Stimulated activated naive B cell treated with anti-CD40 and anti-IgM and Interleukin-4, amounts not matched to agents 10 μg/mL and 1 μg/mL and 100 μg/mL, for 72 hours (primary cell): ENCODE results near the gene RGS6.

ENCODE experiments used
- ATAC-seq, 2 donors: fragments of 150-1000 bp; cut with Tn5 transposase; replicated peaks; 2 replicates each; pipeline ENCODE4 v1.10.0; 2021; ENCODE audit warnings: moderate library complexity in 1 of 2
- DNase-seq: peaks from one replicate; pipeline ENCODE4 v3.0.0; 2021
- H3K27ac Mint-ChIP-seq: one replicate; pipeline ENCODE4 v1.8.0; 2022; ENCODE audit warnings: mild to moderate bottlenecking, mixed read lengths
- H3K27me3 Mint-ChIP-seq, 2 donors: one replicate each; pipeline ENCODE4 v1.8.0; 2022; ENCODE audit warnings: mixed read lengths in 2 of 2
- H3K36me3 Mint-ChIP-seq, 2 donors: one replicate each; pipeline ENCODE4 v1.8.0; 2022; ENCODE audit warnings: mixed read lengths in 2 of 2, mild to moderate bottlenecking in 1 of 2
- H3K4me1 Mint-ChIP-seq, 2 donors: one replicate each; pipeline ENCODE4 v1.8.0; 2022; ENCODE audit warnings: mixed read lengths in 2 of 2, mild to moderate bottlenecking in 1 of 2
- H3K4me3 Mint-ChIP-seq, 2 donors: one replicate each; pipeline ENCODE4 v1.8.0; 2022; ENCODE audit warnings: mild to moderate bottlenecking in 2 of 2, mixed read lengths in 2 of 2, moderate library complexity in 1 of 2
- H3K9me3 Mint-ChIP-seq, 2 donors: one replicate each; pipeline ENCODE4 v1.8.0; 2022; ENCODE audit warnings: mixed read lengths in 2 of 2, mild to moderate bottlenecking in 1 of 2

Gene RGS6

DNA sequence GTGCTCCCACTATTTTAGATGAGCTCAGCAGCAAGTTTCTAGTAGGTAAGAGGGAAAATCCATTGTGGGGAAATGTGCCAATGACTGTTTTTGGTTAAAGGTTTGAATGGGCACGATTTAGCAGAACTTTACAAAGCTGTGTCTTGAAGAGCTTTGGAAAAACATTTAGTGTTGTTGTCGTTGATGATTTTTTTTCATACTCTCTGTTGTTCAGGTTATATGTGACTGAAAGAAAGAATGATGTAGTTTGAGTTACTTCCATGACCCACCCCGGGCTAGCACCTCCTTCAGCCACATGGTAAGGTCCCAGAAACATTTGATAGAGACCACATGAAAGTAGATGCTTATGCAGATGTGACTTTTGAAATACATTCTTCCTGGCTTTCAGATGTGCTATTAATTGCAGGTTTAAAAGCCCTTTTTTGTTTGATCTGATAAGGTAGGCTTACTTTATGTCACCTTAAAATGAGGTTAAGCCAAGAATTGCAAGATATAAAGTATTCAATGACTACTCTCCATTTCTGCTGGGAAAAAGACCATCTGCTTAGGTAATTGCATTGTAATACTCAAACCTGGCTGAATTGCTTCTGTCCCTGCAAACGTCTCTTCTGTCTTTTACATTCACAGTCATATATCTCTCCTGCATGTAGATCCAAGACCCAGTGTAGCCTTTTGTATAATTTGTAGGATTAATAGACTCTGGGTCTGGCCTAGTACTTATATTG, 250.6 kb downstream of the RGS6 start:
- no peaks in the 10 kb centered on the region for H3K36me3 Mint-ChIP-seq
- DNase-seq (no peak), ATAC-seq (no peak)
- peaks cover 16 to 24% of the 10 kb centered on the region in 2 donors for H3K27me3 Mint-ChIP-seq
- H3K4me1 Mint-ChIP-seq, result no peaks in the 10 kb centered on the region
- no peak overlapping the region for H3K4me3 Mint-ChIP-seq
- no peak overlapping the region for H3K27ac Mint-ChIP-seq
- H3K9me3 Mint-ChIP-seq, result peaks cover 5 to 11% of the 10 kb centered on the region in 2 donors

DNA sequence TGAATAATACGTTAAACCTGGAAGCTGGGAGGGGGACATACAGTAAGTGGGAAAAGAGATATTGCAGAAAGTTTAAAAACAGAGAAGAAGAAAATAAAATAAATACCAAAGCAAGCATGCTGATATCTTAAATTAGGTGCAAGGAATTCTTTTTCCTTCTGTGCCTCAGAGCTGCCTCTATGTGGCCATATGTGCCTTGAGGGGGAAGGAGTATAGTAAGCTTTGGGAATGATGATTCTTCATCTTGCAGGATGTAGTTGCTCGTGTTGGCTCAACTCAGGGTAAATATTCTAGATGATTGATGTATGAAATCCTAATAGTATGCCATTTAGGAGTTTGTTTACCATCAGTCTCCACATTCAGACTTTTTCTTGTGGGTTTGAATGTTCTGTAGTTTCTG, 251.4 kb downstream of the RGS6 start:
- Mint-ChIP-seq H3K4me1 (no peaks in the 10 kb centered on the region), H3K4me3 (no peak overlapping the region), H3K27ac (no peak overlapping the region), H3K9me3 (peaks cover 5 to 6% of the 10 kb centered on the region in 2 donors), H3K27me3 (peaks cover 10 to 22% of the 10 kb centered on the region in 2 donors), H3K36me3 (no peaks in the 10 kb centered on the region)
- ATAC-seq (no peak), DNase-seq (no peak)

DNA sequence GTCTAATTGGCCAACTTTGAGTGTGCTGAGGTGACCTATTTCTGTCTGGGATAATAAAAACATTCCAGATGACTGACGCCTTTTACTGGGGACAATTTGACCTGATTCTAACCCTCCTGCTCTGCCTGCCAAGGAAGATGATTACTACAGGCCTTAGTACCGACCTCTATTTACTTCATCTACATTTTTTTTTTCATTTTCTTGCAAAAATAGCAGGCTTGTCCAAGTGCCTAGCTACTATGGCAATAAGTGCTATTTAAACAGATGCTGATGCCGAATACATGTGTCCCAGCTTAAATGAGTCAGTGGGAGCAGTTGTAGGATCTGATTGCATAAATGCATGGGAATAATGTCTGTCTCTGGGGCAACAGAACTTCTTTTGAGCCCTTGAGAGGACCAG, 254.3 kb downstream of the RGS6 start:
- no peak for DNase-seq
- no peak overlapping the region for H3K27ac Mint-ChIP-seq
- H3K9me3 Mint-ChIP-seq, result no peaks in the 10 kb centered on the region
- no peaks in the 10 kb centered on the region for H3K4me1 Mint-ChIP-seq
- no peak overlapping the region for H3K4me3 Mint-ChIP-seq
- H3K27me3 Mint-ChIP-seq, result peaks cover 5 to 21% of the 10 kb centered on the region in 2 donors
- no peak for ATAC-seq
- no peaks in the 10 kb centered on the region for H3K36me3 Mint-ChIP-seq

DNA sequence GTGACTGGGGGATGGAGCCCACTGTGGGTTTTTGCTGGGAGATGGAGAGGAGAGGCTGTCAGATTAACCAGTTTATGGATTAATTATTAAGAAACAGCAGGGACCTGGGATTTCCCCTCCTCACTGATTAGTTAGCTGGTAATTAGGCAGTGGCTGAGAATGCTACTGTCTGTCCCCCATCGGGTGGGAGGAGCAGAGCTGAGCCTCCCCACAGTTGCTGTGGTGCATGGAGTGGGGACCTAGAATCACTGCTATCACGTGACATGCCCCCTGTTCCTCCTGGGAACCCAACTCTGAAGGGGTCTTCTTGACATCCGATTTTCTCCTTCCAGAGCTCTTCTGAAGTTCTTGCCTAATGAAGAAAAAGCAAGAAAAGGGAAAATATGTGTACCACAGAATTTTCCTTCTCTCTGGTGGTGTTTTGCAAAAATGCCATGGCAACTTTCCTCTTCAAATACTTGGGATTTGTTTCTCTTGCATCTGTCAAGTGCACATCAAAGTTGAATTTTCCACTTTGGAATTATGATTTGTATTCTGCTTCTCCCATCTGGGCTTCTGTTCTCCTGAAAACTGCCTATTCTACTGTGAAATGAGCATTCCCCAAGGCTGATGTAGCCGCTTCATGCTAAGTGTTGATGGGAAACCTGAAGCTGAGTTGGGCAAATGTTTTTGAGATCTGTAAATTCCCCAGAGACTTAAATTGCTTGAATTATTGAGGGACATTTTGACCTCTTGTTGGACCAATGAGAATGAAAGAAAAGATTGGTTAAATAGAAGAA, 264.2 kb downstream of the RGS6 start:
- Mint-ChIP-seq H3K4me3 (no peak overlapping the region), H3K9me3 (no peaks in the 10 kb centered on the region), H3K27ac (no peak overlapping the region), H3K36me3 (no peaks in the 10 kb centered on the region), H3K27me3 (peaks cover 12 to 13% of the 10 kb centered on the region in 2 donors), H3K4me1 (no peaks in the 10 kb centered on the region)
- DNase-seq (no peak), ATAC-seq (no peak)

DNA sequence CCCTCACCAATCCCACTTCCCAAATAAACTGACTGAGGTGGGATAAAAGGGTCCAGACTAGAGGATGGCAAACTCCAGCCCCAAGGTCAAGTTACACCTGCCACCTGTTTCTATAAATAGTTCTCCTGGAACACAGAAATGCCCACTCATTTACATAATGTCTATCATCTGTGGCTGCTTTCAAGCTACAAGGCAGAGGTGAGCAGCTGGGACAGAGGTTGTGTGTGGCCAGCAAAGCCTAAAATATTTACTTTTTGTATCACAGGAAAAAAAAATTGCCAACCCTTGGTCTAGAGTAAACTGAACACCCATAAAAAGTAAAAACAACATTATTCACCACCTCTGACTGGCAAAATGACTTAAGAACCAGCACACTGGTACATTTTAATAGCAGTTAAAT, 269.4 kb downstream of the RGS6 start:
- no peak overlapping the region for H3K27ac Mint-ChIP-seq
- H3K27me3 Mint-ChIP-seq, result peaks cover 8% of the 10 kb centered on the region in 2 donors
- no peak overlapping the region for H3K4me3 Mint-ChIP-seq
- no peaks in the 10 kb centered on the region for H3K36me3 Mint-ChIP-seq
- peaks cover 0 to 4% of the 10 kb centered on the region in 2 donors for H3K9me3 Mint-ChIP-seq
- ATAC-seq (no peak), DNase-seq (no peak)
- H3K4me1 Mint-ChIP-seq, result no peaks in the 10 kb centered on the region

DNA sequence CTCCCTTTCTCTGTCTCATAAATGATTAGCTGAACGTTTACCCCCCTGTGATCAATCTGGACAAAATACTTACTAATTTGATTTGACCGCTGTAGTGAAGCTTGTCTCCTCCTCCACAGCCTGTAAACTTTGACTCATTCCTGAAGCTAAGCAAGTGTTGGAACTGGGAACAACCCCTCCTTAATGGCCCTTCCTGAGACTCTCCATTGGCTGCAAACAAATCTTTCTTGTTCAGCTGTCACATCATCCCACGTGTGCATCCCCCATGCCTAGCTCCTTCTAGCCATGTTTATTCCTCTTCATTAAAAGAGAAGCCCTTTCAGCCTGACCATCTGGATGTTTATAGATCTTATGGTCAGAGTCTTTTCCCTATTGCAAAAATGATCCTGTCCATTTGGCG, 281.2 kb downstream of the RGS6 start:
- no peak overlapping the region for H3K4me3 Mint-ChIP-seq
- peaks cover 0 to 5% of the 10 kb centered on the region in 2 donors for H3K27me3 Mint-ChIP-seq
- H3K36me3 Mint-ChIP-seq, result no peaks in the 10 kb centered on the region

DNA sequence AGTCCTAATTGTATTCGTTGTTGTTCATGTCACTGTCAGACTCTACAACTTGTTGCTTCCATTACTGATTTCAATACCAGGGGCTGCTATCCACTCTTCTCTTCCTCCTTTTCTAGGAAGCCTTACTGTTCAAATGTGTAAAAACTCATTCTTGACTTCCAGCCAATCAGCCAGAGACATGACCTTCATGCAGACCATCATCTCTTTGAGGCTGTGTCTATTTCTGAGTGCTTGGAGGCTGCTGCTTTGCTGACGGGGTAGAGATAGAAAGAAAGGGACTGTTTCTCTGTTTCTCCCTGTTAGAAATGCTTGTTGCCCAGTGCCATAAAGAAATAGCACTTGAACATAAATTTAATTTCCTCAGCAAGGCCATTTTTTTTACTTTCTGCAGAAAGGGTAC, 282.9 kb downstream of the RGS6 start:
- H3K27ac Mint-ChIP-seq, result no peak overlapping the region
- ATAC-seq, result no peak
- no peak for DNase-seq

More for the DNA sequence above, 281.2 kb downstream of the RGS6 start:
- Mint-ChIP-seq H3K27ac (no peak overlapping the region), H3K4me1 (no peaks in the 10 kb centered on the region), H3K9me3 (peaks cover 0 to 2% of the 10 kb centered on the region in 2 donors)
- no peak for DNase-seq
- no peak for ATAC-seq

DNA sequence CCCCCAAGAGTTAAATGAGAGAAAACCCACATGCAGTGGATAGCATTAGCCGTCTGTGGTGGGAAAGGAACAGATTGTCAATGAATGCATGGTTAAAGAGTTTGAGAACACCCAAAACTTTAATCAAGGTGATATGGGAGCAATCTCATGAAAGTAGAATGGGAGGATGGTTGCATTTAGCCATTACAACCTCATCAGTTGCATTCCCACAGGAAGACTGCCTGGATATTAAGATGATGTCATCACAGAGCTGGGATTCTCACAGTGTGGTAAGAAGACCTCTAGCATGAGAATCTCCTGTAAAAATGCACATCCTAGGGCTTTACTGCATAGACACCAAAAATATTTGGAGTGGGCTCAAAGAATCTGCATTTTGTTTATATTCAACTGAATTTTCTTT, 284.9 kb downstream of the RGS6 start:
- Mint-ChIP-seq H3K4me1 (no peaks in the 10 kb centered on the region), H3K27ac (no peak overlapping the region), H3K9me3 (peaks cover 10 to 17% of the 10 kb centered on the region in 2 donors), H3K36me3 (peaks cover 0 to 6% of the 10 kb centered on the region in 2 donors), H3K27me3 (peaks cover 11 to 19% of the 10 kb centered on the region in 2 donors), H3K4me3 (no peak overlapping the region)
- ATAC-seq, result no peak
- DNase-seq, result no peak

More for the DNA sequence above, 282.9 kb downstream of the RGS6 start:
- H3K27me3 Mint-ChIP-seq, result peaks cover 4 to 7% of the 10 kb centered on the region in 2 donors
- no peaks in the 10 kb centered on the region for H3K4me1 Mint-ChIP-seq
- H3K36me3 Mint-ChIP-seq, result no peaks in the 10 kb centered on the region
- H3K4me3 Mint-ChIP-seq, result no peak overlapping the region
- H3K9me3 Mint-ChIP-seq, result peaks cover 0 to 2% of the 10 kb centered on the region in 2 donors

DNA sequence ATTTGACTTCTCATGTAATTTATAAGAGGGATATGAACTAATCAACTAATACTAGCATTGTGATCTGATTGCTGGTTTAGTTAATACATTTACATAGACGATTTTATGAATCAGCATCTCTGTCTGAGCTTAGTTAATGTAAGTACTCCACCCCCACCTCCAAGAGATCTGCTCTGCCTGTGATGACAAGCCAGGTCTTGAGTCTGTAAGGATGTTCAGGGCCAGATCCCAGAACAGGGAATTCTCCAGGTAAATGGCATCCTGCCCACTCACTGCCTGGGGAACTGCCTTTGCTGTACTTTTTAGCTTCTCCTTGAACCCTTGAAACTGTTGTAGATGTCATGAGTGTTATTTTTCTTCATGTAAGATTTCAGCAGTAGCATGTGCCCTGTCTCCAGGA, 289.8 kb downstream of the RGS6 start:
- ATAC-seq, result no peak
- peaks cover 10 to 16% of the 10 kb centered on the region in 2 donors for H3K9me3 Mint-ChIP-seq

DNA sequence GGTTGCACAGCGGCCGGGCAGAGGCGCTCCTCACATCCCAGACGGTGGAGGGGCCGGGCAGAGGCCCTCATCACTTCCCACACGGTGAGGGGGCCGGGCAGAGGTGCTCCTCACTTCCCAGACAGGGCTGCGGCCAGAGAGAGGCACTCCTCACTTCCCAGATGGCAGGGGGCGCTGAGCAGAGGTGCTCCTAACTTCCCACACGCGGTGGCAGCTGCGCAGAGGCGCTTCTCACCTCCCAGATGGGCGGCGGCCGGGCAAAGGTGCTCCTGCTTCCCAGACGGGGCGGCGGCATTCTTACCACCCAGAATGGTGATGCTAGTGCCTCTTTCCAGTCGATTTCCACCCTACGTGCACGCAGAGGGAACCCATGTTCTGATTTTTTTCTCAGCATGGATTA, 304.4 kb downstream of the RGS6 start:
- H3K36me3 Mint-ChIP-seq, result no peaks in the 10 kb centered on the region
- peaks cover 13 to 25% of the 10 kb centered on the region in 2 donors for H3K4me1 Mint-ChIP-seq
- H3K4me3 Mint-ChIP-seq, result no peak overlapping the region
- ATAC-seq (no peak), DNase-seq (no peak)
- H3K27ac Mint-ChIP-seq, result no peak overlapping the region
- H3K9me3 Mint-ChIP-seq, result no peaks in the 10 kb centered on the region
- H3K27me3 Mint-ChIP-seq, result peaks cover 13 to 19% of the 10 kb centered on the region in 2 donors

More for the DNA sequence above, 289.8 kb downstream of the RGS6 start:
- Mint-ChIP-seq H3K36me3 (peaks cover 0 to 6% of the 10 kb centered on the region in 2 donors), H3K27ac (no peak overlapping the region), H3K4me1 (no peaks in the 10 kb centered on the region), H3K4me3 (no peak overlapping the region), H3K27me3 (peaks cover 14 to 25% of the 10 kb centered on the region in 2 donors)
- DNase-seq, result no peak

DNA sequence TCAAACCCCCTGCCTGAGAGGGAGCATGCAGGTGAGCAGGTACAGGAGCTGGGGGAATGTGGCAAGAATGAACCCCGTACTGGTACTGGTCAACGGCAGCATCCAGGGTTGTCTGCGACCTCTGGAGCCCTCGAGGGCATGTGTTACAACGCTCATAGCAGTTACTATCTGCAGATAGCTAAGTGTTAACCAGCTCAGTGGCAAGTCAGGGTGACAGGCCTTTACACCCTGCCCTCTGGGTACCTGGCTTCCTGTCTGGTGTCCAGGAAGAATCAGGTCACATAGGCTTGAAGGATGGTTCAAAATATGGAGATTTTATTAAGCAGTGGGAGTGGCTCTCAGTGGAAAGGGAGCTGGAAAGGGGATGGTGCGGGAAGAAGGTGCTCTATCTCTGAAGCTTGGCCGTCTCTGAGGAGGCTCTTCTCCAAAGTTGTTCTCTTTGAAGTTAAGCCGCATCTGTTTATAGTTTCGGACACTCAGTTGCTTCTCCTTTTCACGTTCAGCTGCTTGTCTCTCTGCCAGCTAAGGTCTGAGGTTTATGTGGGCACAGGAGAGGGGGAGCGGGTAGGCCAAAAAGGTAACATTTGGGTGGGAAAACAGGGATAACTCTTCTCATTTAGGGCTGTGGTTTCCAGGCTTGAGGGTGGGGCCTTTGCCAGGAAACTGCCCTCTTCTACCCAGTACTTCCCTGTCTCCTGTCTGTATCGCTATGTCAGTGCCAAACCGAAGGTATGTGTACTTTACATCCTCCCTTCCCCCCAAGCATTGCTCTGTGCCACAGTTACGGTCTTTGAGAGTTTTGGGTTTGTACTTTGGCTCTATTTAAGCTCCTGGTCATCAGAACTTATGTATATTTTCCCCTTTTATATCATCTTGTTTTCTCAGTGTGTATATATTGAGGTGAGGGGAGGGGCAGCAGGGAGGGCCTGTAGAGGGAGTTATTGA, 305.8 kb downstream of the RGS6 start:
- peaks cover 3 to 8% of the 10 kb centered on the region in 2 donors for H3K27me3 Mint-ChIP-seq
- H3K9me3 Mint-ChIP-seq, result no peaks in the 10 kb centered on the region
- ATAC-seq (peak; percentile 78 to 82), DNase-seq (no peak)
- peak overlapping the region in 1 of 2 donors; percentile 58 for H3K4me3 Mint-ChIP-seq
- peak overlapping the region; percentile 81 for H3K27ac Mint-ChIP-seq
- peaks cover 13 to 25% of the 10 kb centered on the region in 2 donors for H3K4me1 Mint-ChIP-seq
- no peaks in the 10 kb centered on the region for H3K36me3 Mint-ChIP-seq

DNA sequence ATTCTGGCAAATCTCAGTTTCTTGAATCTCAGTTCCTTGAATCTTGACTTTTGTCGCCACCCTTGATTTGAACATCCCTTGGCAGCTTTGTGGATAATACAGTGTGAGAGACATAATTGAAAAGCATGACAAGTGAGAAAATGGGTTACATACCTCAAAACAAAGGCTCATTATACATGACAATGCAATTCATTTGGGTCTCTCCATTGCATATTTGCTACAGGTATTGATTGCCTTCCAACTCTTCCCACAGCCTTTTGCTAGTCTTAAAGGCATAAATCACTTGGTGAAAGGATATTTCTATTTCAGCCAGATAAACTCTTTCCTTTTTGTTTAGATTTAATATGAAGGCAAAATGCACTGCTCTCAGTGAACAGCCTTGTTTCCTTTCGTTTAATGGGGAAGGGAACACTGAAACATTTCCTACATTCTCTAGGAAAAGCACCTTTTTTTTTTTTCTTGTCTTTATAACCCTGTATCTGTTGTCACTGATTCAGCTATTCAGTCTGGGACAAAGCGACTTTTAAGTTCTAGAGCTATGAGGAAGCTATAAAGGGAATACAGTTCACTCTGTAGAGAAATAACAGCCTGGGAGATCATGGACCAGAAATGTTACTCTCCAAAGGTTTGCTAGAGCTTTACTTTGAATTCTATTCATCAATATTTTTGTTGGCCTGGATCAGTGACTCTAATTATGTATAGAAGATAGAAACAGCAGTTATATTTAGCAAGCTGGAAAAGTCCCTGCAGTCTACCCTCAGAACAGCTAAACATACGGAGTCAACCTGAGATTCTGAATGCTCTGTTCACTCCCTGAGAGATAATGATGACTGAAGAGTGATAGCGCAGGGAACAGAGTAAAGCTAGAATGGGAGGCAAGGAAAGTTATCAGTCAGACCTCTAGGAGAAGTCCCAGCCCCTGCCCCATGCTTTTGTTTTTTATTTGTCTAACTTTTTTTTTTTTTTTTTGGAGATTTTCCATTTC, 311.4 kb downstream of the RGS6 start:
- Mint-ChIP-seq H3K27me3 (peaks cover 24 to 39% of the 10 kb centered on the region in 2 donors), H3K36me3 (no peaks in the 10 kb centered on the region), H3K4me1 (peaks cover 5 to 11% of the 10 kb centered on the region in 2 donors), H3K27ac (no peak overlapping the region), H3K4me3 (no peak overlapping the region), H3K9me3 (peaks cover 2 to 4% of the 10 kb centered on the region in 2 donors)
- DNase-seq (no peak), ATAC-seq (no peak)

DNA sequence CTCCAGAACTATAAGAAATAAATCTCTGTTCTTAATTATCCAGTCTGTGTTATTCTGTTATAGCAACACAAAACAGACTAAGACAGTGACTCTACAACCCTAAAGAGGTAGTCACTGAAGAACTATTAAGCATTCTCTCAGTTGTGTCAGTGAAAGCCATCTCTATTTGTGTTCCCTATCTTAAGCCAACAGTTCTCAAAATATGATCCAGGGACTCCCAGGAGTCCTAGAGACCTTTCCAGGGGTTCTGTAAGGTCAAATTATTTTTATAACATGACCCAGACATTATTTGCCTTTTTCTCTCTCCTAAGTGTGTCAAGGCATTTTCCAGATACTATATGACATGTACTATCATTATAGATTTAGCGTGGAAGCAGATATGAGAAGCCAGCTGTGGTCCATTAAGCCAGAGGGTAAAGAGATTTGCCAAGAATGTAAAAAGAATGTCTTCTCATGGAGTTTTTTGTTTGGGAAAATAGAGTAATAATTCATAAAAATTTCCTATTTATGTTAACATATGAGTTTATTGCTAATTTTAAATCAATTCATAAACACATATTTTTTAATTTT, 315.8 kb downstream of the RGS6 start:
- DNase-seq, result no peak
- H3K27me3 Mint-ChIP-seq, result peaks cover 37 to 72% of the 10 kb centered on the region in 2 donors
- no peak overlapping the region for H3K4me3 Mint-ChIP-seq
- no peaks in the 10 kb centered on the region for H3K36me3 Mint-ChIP-seq
- no peak for ATAC-seq
- no peak overlapping the region for H3K27ac Mint-ChIP-seq
- no peaks in the 10 kb centered on the region for H3K4me1 Mint-ChIP-seq
- peaks cover 5 to 8% of the 10 kb centered on the region in 2 donors for H3K9me3 Mint-ChIP-seq
